K562 (cell line): ENCODE results near the gene SPATA32. TPM values are rescaled to one million over a fixed set of nuclear protein-coding genes. Genes with fewer than 3 reads are reported as not detected.

Experiments used
- ATAC-seq: fragments of 200-7000 bp; cut with Tn5 transposase; 3 replicates; pipeline ENCODE4 v1.9.1; 2020; ENCODE audit warnings: moderate library complexity
- BruUV-seq: library from RNA; stranded (reverse); fragments of 400-500 nt; replicated peaks from 2 replicates; lab custom pipeline; 2021; lab: Mats Ljungman, UMichigan
- CTCF ChIA-PET: fragments of 300-600 bp; formaldehyde crosslinking; extraction: SDS; loops from one replicate; lab custom pipeline; 2021; ENCODE audit warnings: low intra/inter-chr PET ratio; lab: Yijun Ruan, JAX
- POLR2A ChIA-PET: fragments of 300-600, 350-650 bp; sonication (Branson Sonifier 250); formaldehyde crosslinking; extraction: SDS; loops from one replicate; lab custom pipeline; 2021; ENCODE audit warnings: antibody characterized with exemption, inconsistent platforms; lab: Yijun Ruan, JAX
- DNase-seq, 4 experiments: peaks; one replicate each; pipeline versions ENCODE4 v3.0.0 to v3.0.0-alpha.2; 2011 to 2018; ENCODE audit warnings: low spot score in 3 of 4, mixed read lengths in 3 of 4; ENCODE audit errors: extremely low read depth in 1 of 4
- FAIRE-seq: peaks from 2 replicates; lab custom pipeline; 2011; peaks lifted over from hg19 to GRCh38; lab: Jason Lieb, UNC
- H2AFZ ChIP-seq: 2 replicates; pipeline ENCODE4 v1.6.0; 2011; ENCODE audit warnings: low read depth, low read length, control low read depth, inconsistent platforms
- H3K27ac ChIP-seq: fragments of 200-600 bp; 3 replicates; pipeline ENCODE4 v1.8.0; 2011; ENCODE audit warnings: low read depth, mild to moderate bottlenecking, control low read depth, inconsistent platforms, low read length, moderate library complexity, mixed read lengths; ENCODE audit errors: extremely low read depth
- H3K27me3 ChIP-seq, 2 experiments: fragments of 300-600 bp in 1 of 2; 2 replicates in 1 of 2; 3 replicates in 1 of 2; pipeline versions ENCODE4 v1.6.0 to v1.8.0; 2011; ENCODE audit warnings: inconsistent platforms in 2 of 2, low read length in 2 of 2, mild to moderate bottlenecking in 1 of 2, mixed read lengths in 1 of 2, moderate library complexity in 1 of 2; ENCODE audit not compliant: control insufficient read depth in 2 of 2, insufficient read depth in 2 of 2
- H3K36me3 ChIP-seq: fragments of 300-600 bp; 3 replicates; pipeline ENCODE4 v1.8.0; 2011; ENCODE audit warnings: mild to moderate bottlenecking, low read length, inconsistent platforms; ENCODE audit not compliant: control insufficient read depth, insufficient read depth
- H3K4me1 ChIP-seq, 2 experiments: fragments of 200-600 bp in 1 of 2; replicated peaks in 1 of 2; 2 replicates in 1 of 2; 3 replicates in 1 of 2; pipeline versions ENCODE4 v1.5.1 to v1.8.0; 2011; ENCODE audit warnings: inconsistent platforms in 2 of 2, low read length in 2 of 2, mild to moderate bottlenecking in 1 of 2, mixed read lengths in 1 of 2, moderate library complexity in 1 of 2; ENCODE audit not compliant: control insufficient read depth in 2 of 2, insufficient read depth in 2 of 2
- H3K4me2 ChIP-seq: 2 replicates; pipeline ENCODE4 v1.6.1; 2011; ENCODE audit warnings: low read length, control low read depth, inconsistent platforms, mixed read lengths; ENCODE audit not compliant: insufficient read depth
- H3K4me3 ChIP-seq: fragments of 200-600 bp; sonication (generic), shearing (Covaris generic); 2 replicates; pipeline ENCODE4 v1.5.1; 2016; ENCODE audit warnings: control low read depth, inconsistent platforms
- H3K79me2 ChIP-seq: fragments of 200-600 bp; 3 replicates; pipeline ENCODE4 v1.8.0; 2011; ENCODE audit warnings: low read length, inconsistent platforms; ENCODE audit not compliant: control insufficient read depth, insufficient read depth
- H3K9ac ChIP-seq, 2 experiments: 2 replicates each; pipeline versions ENCODE4 v1.6.0 to v1.6.1; 2011; ENCODE audit warnings: low read depth in 2 of 2, low read length in 2 of 2, control low read depth in 1 of 2, inconsistent platforms in 1 of 2, mild to moderate bottlenecking in 1 of 2, mixed read lengths in 1 of 2; ENCODE audit not compliant: insufficient read depth in 1 of 2
- H3K9me1 ChIP-seq: one replicate; pipeline ENCODE4 v1.6.0; 2011; ENCODE audit warnings: inconsistent platforms, mild to moderate bottlenecking, low read length, moderate library complexity; ENCODE audit not compliant: control insufficient read depth, insufficient read depth
- H3K9me3 ChIP-seq: replicated peaks from 2 replicates; pipeline ENCODE4 v1.5.1; 2011; ENCODE audit warnings: low read depth, low read length, inconsistent platforms; ENCODE audit not compliant: control insufficient read depth, insufficient read depth
- H4K20me1 ChIP-seq: replicated peaks from 2 replicates; pipeline ENCODE4 v1.6.1; 2011; ENCODE audit warnings: low read length, inconsistent platforms, mixed read lengths; ENCODE audit not compliant: control insufficient read depth, insufficient read depth
- ADNP ChIP-seq: fragments of 200-800 bp; sonication (Bioruptor generic); IDR thresholded peaks from 2 replicates; pipeline ENCODE4 v1.6.1; 2016; ENCODE audit warnings: missing genetic modification characterization, missing compliant biosample characterization
- ATF7 ChIP-seq: fragments of 450-650 bp; IDR thresholded peaks from 2 replicates; pipeline ENCODE4 v1.7.1; 2014; ENCODE audit warnings: mild to moderate bottlenecking, moderate library complexity
- BACH1 ChIP-seq: fragments of 200-800 bp; sonication (Bioruptor generic); IDR thresholded peaks from 2 replicates; pipeline ENCODE4 v1.6.1; 2016; ENCODE audit warnings: missing genetic modification characterization, missing compliant biosample characterization
- BRD4 ChIP-seq: fragments of 200-600 bp; sonication (generic); IDR thresholded peaks from 2 replicates; pipeline ENCODE4 v1.6.1; 2017; ENCODE audit warnings: inconsistent platforms
- HSF4 ChIP-seq: fragments of 250-450 bp; sonication (Bioruptor Pico); IDR thresholded peaks from 2 replicates; pipeline ENCODE4 v2.1.2; 2022; ENCODE audit warnings: mild to moderate bottlenecking, moderate library complexity, borderline replicate concordance
- ILF3 ChIP-seq: fragments of 450-650 bp; IDR thresholded peaks from 2 replicates; pipeline ENCODE4 v1.6.1; 2018; ENCODE audit warnings: antibody characterized with exemption, mild to moderate bottlenecking, moderate library complexity, borderline replicate concordance
- KDM1A ChIP-seq, 2 experiments: fragments of 450-650 bp; IDR thresholded peaks; 2 replicates each; pipeline ENCODE4 v1.6.1; 2016; ENCODE audit warnings: mild to moderate bottlenecking in 2 of 2
- MYNN ChIP-seq, 2 experiments: sonication (generic); formaldehyde crosslinking in 1 of 2; IDR thresholded peaks; 2 replicates each; pipeline versions ENCODE4 v1.5.0 to v1.6.1; 2016 to 2020; ENCODE audit warnings: antibody characterized with exemption in 1 of 2, missing genetic modification reagents in 1 of 2
- SIN3A ChIP-seq, 2 experiments: fragments of 150-350 bp in 1 of 2; IDR thresholded peaks; 2 replicates each; pipeline ENCODE4 v1.6.1; 2011 to 2016; ENCODE audit warnings: borderline replicate concordance in 2 of 2, low read depth in 2 of 2, low read length in 2 of 2, mild to moderate bottlenecking in 2 of 2, moderate library complexity in 2 of 2; ENCODE audit not compliant: control insufficient read depth in 1 of 2
- STAT5B ChIP-seq: fragments of 250-450 bp; sonication (Bioruptor Pico); IDR thresholded peaks from 2 replicates; pipeline ENCODE4 v1.8.0; 2021; ENCODE audit warnings: mild to moderate bottlenecking, inconsistent platforms
- TRIM24 ChIP-seq, 2 experiments: fragments of 450-650 bp; IDR thresholded peaks; 2 replicates each; pipeline ENCODE4 v1.6.1; 2016
- ZNF175 ChIP-seq: fragments of 200-800 bp; sonication (Bioruptor generic); IDR thresholded peaks from 2 replicates; pipeline ENCODE4 v1.6.1; 2016; ENCODE audit warnings: low read depth, mild to moderate bottlenecking, missing genetic modification characterization, missing compliant biosample characterization
- ZNF253 ChIP-seq: fragments of 250-450 bp; sonication (Bioruptor Pico); conservative IDR thresholded peaks from 2 replicates; pipeline ENCODE4 v1.6.1; 2021; ENCODE audit warnings: mild to moderate bottlenecking
- ZNF311 ChIP-seq: fragments of 250-450 bp; sonication (Bioruptor Pico); IDR thresholded peaks from 2 replicates; pipeline ENCODE4 v1.4.0; 2020; ENCODE audit warnings: mild to moderate bottlenecking, moderate library complexity
- ZNF431 ChIP-seq: sonication (generic); formaldehyde crosslinking; IDR thresholded peaks from 2 replicates; pipeline ENCODE4 v1.8.0; 2022; ENCODE audit warnings: mild to moderate bottlenecking, missing genetic modification reagents
- WGBS: fragments of 100-300 bp; shearing (Covaris generic); methylation state at CpG from one replicate; pipeline ENCODE4 v1.1.6; 2016; ENCODE audit warnings: low coverage, mixed read lengths; ENCODE audit not compliant: insufficient coverage; ENCODE audit errors: missing lambda C conversion rate; 5-methylcytosine and 5-hydroxymethylcytosine counted together
- in situ Hi-C: fragments of 300-500 bp; cut with MboI; formaldehyde crosslinking; loops from 4 replicates; pipeline ENCODE4 v1.15.0; 2018; ENCODE audit warnings: inconsistent platforms, mixed read lengths
- intact Hi-C: fragments of 100-400 bp; cut with micrococcal nuclease; formaldehyde crosslinking; loops from 2 replicates; pipeline ENCODE4 v1.14.2; 2022
- polyA plus RNA-seq, 8 experiments: library from polyadenylated mRNA; depleted of rRNA in 4 of 8; stranded (reverse) in 5 of 8; unstranded in 3 of 8; fragments of >200 nt; fragmentation: Nextera tagmentation in 2 of 8; fragmentation: Illumina TruSeq in 1 of 8; extraction: Ambion mirVana in 2 of 8; extraction: Trizol in 1 of 8; gene quantifications; 2 replicates each; pipeline versions ENCODE4 v1.2.1 to v1.2.3, GENCODE V29; 2011 to 2014; ENCODE audit warnings: inconsistent platforms in 1 of 8, missing spikeins in 1 of 8
- total RNA-seq, 7 experiments: library from RNA; depleted of rRNA in 6 of 7; stranded (reverse); fragments of >200 nt in 6 of 7; fragmentation: Illumina TruSeq in 2 of 7; extraction: Trizol in 2 of 7; gene quantifications; 2 replicates each; pipeline versions ENCODE4 v1.2.1 to v1.2.3, GENCODE V29; 2011 to 2021; ENCODE audit warnings: low replicate concordance in 1 of 7
- TF ChIP-seq, protein P1 (sequence below): fragments of 200-800 bp; sonication (Bioruptor generic); IDR thresholded peaks from 2 replicates; pipeline ENCODE4 v1.6.1; 2017; ENCODE audit warnings: missing genetic modification characterization, missing compliant biosample characterization

The SPATA32 gene
- total and polyA plus RNA-seq, 9 of the 15 experiments (the other 6 are each of a cell fraction or from before 2014, with no cell fraction given), result 0.03 to 0.06 TPM; not detected in 7

- TF ChIP-seq, protein P1, sequence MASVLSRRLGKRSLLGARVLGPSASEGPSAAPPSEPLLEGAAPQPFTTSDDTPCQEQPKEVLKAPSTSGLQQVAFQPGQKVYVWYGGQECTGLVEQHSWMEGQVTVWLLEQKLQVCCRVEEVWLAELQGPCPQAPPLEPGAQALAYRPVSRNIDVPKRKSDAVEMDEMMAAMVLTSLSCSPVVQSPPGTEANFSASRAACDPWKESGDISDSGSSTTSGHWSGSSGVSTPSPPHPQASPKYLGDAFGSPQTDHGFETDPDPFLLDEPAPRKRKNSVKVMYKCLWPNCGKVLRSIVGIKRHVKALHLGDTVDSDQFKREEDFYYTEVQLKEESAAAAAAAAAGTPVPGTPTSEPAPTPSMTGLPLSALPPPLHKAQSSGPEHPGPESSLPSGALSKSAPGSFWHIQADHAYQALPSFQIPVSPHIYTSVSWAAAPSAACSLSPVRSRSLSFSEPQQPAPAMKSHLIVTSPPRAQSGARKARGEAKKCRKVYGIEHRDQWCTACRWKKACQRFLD (CRISPR knock-in tag), result no peak
- TF ChIP-seq ADNP (no peak; the same call in 1 of the 2 replicates), HSF4 (CRISPR knock-in tag) (no peak), STAT5B (CRISPR knock-in tag) (no peak), MYNN (IDR thresholded peaks at IDR 0.05) (no peak), MYNN (CRISPR knock-in tag; IDR thresholded peaks at IDR 0.05) (no peak), ZNF253 (CRISPR knock-in tag) (no peak), KDM1A (IDR thresholded peaks at IDR 0.05) (peak; percentile 72 to 78), ATF7 (0 out of 2 replicates have a peak, but pooled peaks have one; percentile 8)
Measured at GRCh38 chr17:45227101-45227925, 34.6 kb downstream of the SPATA32 start (continued).

- ChIA-PET POLR2A (interaction anchor here (0.6 to 9.0 kb wide), 7 partner anchors 21 to 159 kb away, joined by 3 to 92 read pairs (median 4); partner anchors contain the start of genes HEXIM1 and HEXIM2), CTCF (no interaction called here)
- no peaks in the 10 kb centered on the region for H3K9me1 ChIP-seq
- H3K27me3 ChIP-seq, result no peaks in the 10 kb centered on the region
- peak overlapping the region; percentile 20 for H3K4me3 ChIP-seq
- H4K20me1 ChIP-seq, result no peaks in the 10 kb centered on the region
- H3K4me1 ChIP-seq, result peaks cover 78 to 96% of the 10 kb centered on the region in 2 experiments
- H3K36me3 ChIP-seq, result no peaks in the 10 kb centered on the region
- H3K27ac ChIP-seq, result peak overlapping the region; percentile 90
- no peak for ATAC-seq
- TF ChIP-seq ZNF311 (CRISPR knock-in tag), result no peak
- 0 out of 2 replicates have a peak, but pooled peaks have one; percentile 7 for TF ChIP-seq BACH1 (tag)
- no peak for TF ChIP-seq TRIM24 (IDR thresholded peaks at IDR 0.05)
- no peak for TF ChIP-seq SIN3A (IDR thresholded peaks at IDR 0.05; ENCODE audit: borderline replicate concordance in 2 of 2, control insufficient read depth in 1 of 2, low read depth in 2 of 2, low read length in 2 of 2)
- TF ChIP-seq ZNF175 (CRISPR knock-in tag), result 0 out of 2 replicates have a peak, but pooled peaks have one; percentile 22
- TF ChIP-seq ILF3, result no peak
- 0 out of 2 replicates have a peak, but pooled peaks have one; percentile 6 for TF ChIP-seq BRD4
- no peak for TF ChIP-seq ZNF431 (CRISPR knock-in tag)
- peak overlapping the region; percentile 82 for H3K4me2 ChIP-seq
- peaks cover 75% of the 10 kb centered on the region for H3K79me2 ChIP-seq
- H3K9me3 ChIP-seq, result no peaks in the 10 kb centered on the region
- no peak for DNase-seq
- intact Hi-C loops (no loop called here), in situ Hi-C loops (no loop called here)
- peak overlapping the region; percentile 77 to 85 for H3K9ac ChIP-seq
- 13% methylated on average over 3 of the region's 3 CpGs for WGBS
- TSS peak; percentile 38 for BruUV-seq
- no peak for FAIRE-seq
- H2AFZ ChIP-seq, result peak overlapping the region; percentile 81
Measured at GRCh38 chr17:45226576-45226975, 35.3 kb downstream of the SPATA32 start.
